ENCODE data around the gene ACER3. TPM values are rescaled to one million over a fixed set of nuclear protein-coding genes. Genes with fewer than 3 reads are reported as not detected.
"Not testable (repeated sequence)": the region's sequence is repeated elsewhere in the genome, so short reads cannot be mapped to it uniquely, and the experiment has no call there.

Gene ACER3
- total RNA-seq, 1 donor from 2014 or later = 9.7 TPM

DNA sequence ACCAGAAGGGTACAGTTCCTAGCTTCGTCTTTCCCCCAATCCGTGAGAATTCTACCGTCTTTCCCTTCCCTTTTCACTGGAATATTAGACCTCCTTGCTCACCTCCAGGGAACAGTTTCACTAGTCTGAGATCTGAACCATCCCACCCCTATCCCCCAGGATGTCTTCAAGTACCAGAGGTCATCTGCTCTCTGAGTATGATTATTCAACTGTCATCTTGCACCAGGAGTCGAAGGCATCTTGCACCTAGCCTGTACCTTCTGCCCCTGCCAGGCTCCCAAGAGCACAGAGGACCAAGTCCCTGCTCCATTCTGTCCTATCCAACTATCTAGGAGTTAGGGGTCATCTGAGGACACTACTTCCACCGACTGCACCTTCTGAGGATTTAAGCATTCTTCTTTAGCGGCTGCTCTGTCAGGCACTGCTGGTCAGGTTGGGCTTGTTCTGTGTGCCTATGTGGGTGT, 804 bp downstream of the ACER3 start:
- intact Hi-C loops (cut with DNase I) = loop anchor here (10.0 kb wide), 1 partner anchor 53 kb away; no protein-coding TSS in a partner anchor
- DNase-seq (ENCODE audit: low spot score) = no peak

DNA sequence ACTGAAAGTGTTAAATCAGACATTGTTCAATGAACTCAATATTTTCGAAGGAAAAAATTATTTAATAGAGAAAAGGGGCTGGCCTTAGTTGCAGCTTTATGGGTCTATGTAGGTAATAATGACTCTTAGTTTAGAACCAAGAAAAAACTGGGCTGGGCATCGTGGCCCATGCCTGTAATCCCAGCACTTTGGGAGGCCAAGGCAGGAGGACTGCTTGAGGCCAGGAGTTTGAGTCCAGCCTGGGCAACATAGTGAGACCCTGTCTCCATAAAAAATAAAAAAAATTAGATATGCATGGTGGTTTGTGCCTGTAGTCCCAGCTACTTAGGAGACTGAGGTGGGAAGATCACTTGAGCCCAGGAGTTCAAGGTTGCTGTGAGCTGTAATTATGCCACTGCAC, 2.1 kb downstream of the ACER3 start:
- DNase-seq (ENCODE audit: low spot score) = not testable (repeated sequence)
- intact Hi-C loops (cut with DNase I) = loop anchor here (10.0 kb wide), 1 partner anchor 52 kb away; no protein-coding TSS in a partner anchor

DNA sequence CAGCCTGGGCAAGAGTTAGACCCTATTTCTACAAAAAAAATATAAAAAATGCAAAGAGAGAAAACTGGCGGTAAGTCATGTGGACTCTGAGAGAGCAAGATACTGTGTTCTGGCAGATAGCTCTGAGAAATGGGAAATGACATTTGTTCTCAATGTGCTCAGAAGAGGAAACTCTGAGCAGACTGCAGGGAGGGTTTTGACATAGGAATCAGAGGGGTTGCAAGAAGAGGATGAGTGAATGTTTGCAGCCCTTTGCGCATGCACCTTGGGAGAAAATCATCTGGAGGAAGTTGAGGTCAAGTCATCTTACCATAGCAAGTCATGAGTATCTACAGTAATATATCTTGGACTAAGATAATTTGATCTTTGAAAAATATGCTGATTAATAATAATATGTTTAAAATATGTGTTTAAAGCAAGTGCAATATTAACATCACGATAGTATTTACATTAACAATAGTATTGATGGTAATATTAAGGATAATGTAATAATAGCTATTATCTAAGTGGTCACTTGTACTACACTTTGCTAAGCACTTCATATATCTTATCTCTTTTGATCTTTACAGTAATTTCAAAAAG, 2.6 kb downstream of the ACER3 start:
- DNase-seq (ENCODE audit: low spot score) = no peak
- intact Hi-C loops (cut with DNase I) = loop anchor here (10.0 kb wide), 1 partner anchor 52 kb away; no protein-coding TSS in a partner anchor

DNA sequence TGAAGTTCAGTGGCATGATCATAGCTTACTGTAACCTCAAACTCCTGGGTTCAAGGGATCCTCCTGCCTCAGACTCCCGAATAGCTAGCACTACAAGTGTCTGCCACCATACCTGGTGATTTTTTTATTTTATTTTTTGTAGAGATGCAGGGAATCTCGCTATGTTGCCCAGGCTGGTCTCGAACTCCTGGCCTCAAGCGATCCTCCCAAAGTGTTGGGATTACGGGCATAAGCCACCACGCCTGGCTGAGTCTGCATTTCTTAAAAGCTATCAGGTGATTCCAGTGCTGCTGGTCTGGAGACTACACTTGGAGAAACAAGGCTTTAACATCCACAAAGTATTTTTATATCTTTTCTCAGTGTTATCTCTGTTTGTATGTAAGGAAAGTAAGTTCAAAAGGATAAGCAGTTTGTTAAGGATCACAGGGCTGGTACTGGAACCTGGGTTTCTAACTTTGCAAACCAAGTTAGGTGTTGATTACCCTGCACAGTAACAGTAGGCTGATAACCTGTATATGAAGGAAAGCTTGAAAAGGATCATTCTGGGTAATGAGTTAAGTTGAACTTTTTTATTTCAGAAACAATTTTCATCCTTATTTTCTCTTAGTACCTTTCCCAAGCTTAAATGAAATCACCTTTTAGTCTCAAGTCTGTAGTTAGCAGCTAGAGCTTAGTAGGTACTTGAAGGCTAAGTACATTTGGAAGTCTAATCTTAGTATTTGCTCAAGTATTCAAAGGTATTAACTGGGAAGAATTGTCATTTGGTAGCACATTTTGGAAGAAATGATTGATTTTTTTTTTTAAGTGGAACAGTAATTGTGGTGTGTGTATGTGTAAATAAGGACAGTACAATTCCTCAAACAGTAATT, 12.5 kb downstream of the ACER3 start:
- intact Hi-C loops (cut with DNase I) = no loop called here
- no peak for DNase-seq (ENCODE audit: low spot score)

DNA sequence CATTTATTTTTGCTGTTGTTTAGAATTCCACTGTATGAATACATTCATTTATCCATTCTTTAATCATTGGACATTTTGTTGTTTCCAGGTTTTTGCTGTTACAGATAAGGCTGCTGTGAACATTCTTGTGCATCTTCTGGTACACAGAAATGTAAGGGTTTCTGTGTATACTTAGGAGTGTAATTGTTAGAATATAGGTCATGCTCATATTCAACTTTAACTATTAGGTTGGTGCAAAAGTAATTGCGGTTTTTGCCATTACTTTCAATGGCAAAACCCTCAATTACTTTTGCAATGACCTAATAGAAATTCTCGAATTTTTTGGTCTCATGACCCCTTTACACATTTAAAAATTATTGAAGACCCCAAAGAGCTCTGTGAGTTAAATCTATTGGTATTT, 17.3 kb downstream of the ACER3 start:
- intact Hi-C loops (cut with DNase I) = no loop called here
- no peak for DNase-seq (ENCODE audit: low spot score)

DNA sequence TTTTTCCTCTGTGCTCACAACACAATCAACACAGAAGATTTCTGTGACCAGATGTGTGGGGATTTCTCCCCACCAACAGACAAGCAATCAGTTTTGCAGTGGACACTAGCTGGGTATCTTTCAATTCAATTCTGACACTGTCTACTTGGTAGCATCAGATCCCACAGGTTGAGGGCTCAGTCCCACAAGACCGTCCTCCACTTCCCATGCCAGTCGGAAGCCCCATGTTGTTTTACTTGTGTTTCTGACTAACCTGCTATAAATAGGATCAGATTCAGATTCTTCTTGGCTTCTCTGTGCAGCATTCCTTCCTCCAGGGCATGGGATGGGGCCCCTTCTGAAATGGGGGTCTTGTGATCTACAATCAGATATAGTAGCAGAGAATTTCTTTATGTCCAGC, 19.6 kb downstream of the ACER3 start:
- intact Hi-C loops (cut with DNase I) = no loop called here
- DNase-seq (ENCODE audit: low spot score) = no peak

GRCh38 chr11:76880956-76881355, 20.2 kb downstream of the ACER3 start:
- no peak for DNase-seq (ENCODE audit: low spot score)
- intact Hi-C loops (cut with DNase I) = no loop called here

DNA sequence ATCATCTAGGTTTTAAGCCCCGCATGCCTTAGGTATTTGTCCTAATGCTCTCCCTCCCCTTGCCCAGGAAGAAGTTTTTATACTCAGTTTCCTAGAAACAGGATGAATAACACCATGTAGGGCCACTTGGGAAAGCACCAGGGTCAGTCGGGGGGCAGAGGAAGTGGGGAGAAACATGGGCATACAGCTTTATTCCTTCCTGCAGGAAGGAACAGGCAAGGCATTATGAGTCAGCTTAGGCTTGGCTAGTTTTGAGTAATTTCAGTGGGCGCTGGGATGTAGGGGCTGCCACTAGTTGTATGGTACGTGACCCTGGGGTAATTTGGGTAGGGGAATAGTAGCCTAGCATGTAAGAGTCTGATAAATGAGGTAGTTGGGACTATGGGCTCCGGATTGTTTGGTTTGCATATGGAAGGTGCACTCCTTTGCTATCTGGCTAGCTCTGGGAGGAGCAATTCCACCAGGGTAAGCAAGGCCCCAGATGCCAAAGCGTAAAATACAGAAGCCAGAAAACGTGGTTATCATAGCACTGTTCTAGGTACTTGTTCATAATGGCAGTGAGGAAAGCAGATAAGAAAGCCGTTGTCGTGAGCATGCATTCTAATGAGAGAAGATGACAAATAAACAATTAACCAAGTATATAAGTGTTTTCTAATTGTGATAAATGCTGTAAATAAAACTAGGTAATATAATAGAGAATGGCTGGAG, 24.8 kb downstream of the ACER3 start:
- intact Hi-C loops (cut with DNase I) = no loop called here
- DNase-seq (ENCODE audit: low spot score) = no peak

DNA sequence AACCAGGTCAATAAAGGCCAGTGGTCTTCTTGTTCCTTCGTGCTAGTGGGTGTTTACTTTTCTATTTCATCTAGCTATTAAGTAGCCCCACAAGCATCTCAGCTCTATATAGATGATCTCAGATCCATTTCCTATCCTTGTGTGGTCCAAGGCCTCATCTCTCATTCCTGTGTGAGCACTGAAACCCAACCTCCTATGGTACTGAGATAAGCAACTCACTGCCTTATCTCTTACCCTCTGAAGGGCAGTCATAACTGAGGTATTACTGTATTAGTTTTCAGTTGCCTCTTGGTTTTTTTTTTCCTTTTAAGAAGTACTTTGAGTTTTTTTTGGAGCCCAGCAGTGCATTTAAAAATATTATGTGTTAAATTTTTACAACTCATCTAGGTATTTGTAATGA, 28.3 kb downstream of the ACER3 start:
- intact Hi-C loops (cut with DNase I) = no loop called here
- DNase-seq (ENCODE audit: low spot score) = no peak

DNA sequence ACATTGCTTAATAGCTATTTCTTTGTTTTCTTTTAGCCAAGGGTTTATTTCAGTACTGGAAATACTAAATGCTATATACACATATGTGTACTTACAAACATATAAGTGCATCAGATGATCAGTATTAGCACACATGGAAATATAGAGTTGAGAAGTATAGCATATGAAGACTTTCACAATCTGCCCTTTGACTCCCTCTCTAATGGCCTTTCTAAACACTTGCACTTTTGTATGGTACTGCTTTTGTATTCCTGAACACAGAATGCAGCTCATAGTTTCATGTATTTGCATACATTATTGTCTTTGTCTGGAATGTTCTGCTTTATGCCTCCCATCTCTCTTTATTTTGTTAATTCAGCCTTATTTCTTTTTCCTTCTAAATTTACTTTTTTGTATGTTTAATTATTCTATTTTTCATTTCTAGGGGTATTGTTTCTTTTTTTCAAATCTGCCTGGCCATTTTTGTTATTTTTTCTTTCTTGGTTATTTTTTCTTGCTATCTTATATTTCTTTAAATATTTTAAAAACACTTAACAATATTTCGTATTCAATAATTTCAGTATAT, 28.8 kb downstream of the ACER3 start:
- intact Hi-C loops (cut with DNase I) = no loop called here
- no peak for DNase-seq (ENCODE audit: low spot score)

DNA sequence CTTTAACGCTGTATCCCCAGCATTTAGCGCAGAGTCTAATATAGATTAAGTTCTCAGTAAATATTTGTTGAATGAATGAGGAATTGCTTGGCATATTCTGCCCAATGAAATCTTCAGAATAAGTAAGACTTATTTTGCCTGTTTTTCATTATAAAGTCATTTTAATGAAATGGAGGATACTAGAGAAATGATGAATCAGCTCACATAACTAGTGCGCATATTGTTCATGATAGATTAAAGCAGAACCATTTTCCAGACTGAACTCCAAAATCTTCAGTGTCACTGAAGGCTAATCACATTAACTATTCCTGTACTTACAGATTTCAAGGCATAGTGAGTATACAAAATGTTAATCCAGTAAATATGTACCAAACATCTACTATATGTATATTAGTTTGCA, 29.6 kb downstream of the ACER3 start:
- DNase-seq (ENCODE audit: low spot score) = no peak
- intact Hi-C loops (cut with DNase I) = no loop called here

DNA sequence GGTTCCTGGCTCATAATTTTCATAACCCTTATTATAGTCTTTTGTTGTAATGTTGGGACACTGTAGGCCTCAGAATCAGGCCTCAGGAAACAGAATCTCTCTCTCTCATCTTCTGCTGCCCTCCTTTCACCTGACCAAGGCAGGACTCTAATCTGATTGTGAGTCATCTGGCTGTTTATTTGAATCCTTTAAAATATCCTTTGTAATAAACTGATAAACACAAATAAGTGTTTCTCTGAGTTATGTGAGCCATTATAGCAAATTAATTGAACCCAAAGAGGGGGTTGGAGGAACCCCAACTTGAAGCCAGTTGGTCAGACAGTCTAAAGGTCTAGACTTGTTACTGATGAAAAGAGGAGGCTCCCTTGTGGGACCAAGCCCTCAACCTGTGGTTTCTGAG, 30.6 kb downstream of the ACER3 start:
- intact Hi-C loops (cut with DNase I) = no loop called here
- DNase-seq (ENCODE audit: low spot score) = no peak

GRCh38 chr11:76891793-76892192, 31.1 kb downstream of the ACER3 start:
- intact Hi-C loops (cut with DNase I) = no loop called here
- DNase-seq (ENCODE audit: low spot score) = no peak

- DNase-seq (ENCODE audit: low spot score) = no peak
- intact Hi-C loops (cut with DNase I) = no loop called here
Observed at GRCh38 chr11:76892306-76892705, 31.6 kb downstream of the ACER3 start.

DNA sequence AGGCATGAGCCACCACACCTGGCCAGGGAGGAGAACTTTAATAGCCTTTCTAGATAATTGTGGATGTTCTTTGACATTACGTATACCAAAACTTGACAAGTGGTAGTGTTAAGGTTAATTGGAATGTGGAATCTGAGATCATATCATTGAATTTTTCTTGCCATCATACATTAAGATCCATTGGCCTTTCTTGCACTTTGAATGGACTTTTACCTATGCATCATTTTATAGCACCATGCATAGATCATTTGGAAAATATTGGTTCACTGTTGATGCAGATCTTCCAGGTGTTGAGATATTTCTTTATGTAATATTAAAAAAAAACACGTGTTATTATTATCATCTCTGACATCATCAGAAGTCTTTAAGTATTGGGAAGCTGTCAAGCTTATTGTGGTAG, 36.5 kb downstream of the ACER3 start:
- intact Hi-C loops (cut with DNase I) = no loop called here

GRCh38 chr11:76901144-76901543, 40.4 kb downstream of the ACER3 start:
- intact Hi-C loops (cut with DNase I) = no loop called here
- DNase-seq (ENCODE audit: low spot score) = no peak

More for the DNA sequence above, 36.5 kb downstream of the ACER3 start:
- no peak for DNase-seq (ENCODE audit: low spot score)

DNA sequence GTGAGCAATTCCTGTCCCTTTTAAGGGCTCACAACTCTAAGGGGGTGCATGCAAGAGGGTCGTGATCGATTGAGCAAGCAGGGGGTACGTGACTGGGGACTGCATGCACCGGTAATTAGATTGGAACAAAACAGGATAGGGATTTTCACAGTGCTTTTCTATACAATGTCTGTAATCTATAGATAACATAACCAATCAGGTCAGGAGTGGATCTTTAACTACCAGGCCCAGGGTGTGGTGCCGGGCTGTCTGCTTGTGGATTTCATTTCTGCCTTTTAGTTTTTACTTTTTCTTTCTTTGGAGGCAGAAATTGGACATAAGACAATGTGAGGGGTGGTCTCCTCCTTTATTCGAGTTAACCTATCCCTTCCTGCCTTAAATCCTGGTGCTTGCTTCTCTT, 40.9 kb downstream of the ACER3 start:
- intact Hi-C loops (cut with DNase I); DNase-seq (ENCODE audit: low spot score): not testable (repeated sequence)

GRCh38 chr11:76902121-76903014, 41.6 kb downstream of the ACER3 start:
- intact Hi-C loops (cut with DNase I) = no loop called here
- DNase-seq (ENCODE audit: low spot score) = no peak

DNA sequence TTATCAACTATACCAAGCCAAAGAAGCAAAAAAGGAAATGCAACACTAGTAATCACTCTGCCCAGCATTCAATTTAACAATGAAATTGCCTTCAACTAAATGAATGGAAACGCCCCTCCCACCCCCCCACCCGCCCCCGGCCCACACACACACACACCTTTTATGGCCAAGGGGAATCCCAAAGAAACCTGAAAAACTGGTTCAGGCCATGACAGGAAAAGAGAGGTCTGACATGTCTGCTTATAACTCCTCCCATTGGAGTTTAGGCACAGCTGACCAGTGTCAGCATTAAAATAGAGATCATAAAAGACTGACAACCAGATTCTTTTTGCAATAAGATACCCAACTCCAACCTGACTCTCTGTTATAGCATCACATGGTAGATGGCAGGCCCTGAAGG, 42.6 kb downstream of the ACER3 start:
- DNase-seq (ENCODE audit: low spot score) = no peak
- intact Hi-C loops (cut with DNase I) = no loop called here
